ENCODE data around the gene CPLX1.
"Not testable (repeated sequence)": the region's sequence is repeated elsewhere in the genome, so short reads cannot be mapped to it uniquely, and the experiment has no call there.

Gene CPLX1

DNA sequence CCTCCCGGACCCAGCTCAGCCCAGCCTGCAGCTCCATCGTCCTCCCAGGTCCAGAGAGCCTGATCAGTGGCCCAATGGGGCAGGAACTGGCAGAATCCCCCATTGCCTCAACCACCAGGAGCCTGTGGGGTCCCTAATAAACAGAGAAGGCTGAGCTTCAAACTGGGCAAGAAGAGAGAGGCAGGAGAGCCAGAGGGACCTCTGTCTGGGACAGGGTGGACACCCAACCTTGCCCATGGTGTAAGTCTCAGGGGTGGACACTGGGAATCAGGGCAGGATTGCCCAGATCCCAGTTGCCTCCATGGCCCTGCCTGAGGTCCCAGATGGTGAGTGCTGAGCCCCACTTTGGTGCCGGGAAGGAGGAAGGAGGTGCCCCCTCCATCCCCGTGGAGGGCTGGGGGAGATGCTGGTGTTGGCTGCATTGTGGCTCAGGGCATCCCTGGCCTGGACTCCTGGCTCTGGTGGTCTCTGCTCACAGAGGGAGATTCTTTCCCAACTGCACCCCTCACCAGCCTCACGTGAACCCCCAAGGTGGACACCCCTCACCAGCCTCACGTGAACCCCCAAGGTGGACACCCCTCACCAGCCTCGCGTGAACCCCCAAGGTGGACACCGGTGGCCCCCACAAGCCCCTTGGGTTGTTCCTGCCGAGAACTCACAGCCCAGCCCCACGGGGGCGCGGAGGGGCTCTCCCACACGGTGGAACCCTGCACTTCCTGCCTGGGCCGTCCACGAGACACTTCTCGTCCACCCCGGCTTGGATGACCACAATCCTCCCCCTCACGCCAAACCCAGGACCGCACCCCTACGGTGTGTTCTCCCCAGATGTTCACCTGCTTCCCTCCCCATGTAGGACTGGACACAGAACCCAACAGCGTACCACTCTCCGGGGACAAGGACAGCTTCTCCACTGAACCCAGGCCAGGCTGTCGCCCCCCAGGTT, 5.4 kb downstream of the CPLX1 start:
- DNase-seq (ENCODE audit: low spot score), result no peak

DNA sequence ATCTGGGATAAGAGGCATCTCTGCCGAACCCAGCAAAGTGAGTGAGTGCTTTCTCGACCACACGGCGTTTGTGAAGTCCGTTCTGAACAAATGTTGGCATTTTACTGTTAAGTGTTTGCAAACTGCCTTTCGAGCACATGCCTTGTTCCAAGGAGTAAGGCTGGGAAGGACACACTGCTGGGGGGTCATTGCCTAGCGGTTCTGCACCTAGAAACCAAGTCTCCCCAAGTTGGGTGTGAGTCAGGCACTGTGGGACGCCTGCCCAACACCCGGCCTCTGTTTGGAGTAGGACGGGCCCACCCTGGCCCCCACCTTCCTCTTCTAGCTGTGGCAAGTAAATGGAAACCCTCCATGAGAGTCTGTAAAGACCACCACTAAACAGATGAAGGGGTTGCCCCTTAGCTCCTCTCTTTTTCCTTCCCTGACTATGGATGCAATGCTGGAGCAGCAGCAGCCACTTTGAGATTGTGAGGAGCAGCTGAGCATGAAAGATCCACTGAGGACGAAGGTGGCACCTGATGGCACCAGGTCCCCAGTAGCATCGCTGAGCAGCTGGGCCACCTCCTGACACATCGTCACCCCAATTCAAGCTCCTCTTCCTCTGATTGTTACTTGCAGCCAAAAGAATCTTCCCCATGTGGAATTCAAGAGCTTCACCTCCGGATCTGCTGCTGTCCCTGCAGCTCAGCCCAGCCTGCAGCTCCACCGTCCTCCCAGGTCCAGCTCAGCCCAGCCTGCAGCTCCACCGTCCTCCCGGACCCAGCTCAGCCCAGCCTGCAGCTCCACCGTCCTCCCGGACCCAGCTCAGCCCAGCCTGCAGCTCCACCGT, 6.3 kb downstream of the CPLX1 start:
- DNase-seq (ENCODE audit: low spot score), result no peak

DNA sequence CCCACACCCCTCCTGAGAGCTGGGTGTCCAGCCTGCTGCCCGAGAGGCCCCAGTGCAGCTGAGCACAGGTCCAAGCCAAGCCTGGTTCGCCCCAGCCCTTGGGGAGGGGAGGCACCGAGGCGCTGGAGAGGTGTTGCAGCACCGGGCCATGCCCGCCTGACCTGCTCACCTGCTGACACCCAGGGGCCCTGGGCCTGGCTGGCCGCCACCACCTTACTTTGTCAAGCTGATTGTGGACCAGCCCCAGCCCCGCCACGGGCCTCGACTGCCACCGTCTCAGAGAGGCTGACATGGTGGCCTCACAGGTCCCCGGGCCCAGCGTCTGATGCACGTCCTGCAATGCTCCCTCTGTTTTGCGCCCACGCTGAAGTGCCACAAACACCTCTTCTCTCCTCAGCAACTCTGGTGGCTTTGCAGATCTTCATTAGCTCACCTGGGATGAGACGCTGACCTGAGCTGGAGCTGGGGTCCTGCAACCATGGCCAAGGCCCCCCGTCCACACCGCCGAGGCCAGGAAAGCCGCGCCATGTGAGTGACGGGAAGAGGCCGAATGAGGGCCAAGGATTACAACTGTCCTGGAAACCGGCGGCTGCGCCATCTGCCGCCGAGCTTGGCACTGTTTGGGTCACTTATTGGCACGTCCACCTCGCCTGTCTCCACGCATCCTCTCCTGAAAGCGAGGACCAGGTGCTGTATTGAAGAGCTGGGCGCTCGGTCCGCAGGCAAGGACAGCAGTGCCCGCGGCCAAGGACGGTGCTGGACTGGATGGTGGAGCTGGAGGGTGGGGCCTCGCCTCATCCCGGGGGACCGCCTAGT, 7.6 kb downstream of the CPLX1 start:
- DNase-seq (ENCODE audit: low spot score), result no peak

DNA sequence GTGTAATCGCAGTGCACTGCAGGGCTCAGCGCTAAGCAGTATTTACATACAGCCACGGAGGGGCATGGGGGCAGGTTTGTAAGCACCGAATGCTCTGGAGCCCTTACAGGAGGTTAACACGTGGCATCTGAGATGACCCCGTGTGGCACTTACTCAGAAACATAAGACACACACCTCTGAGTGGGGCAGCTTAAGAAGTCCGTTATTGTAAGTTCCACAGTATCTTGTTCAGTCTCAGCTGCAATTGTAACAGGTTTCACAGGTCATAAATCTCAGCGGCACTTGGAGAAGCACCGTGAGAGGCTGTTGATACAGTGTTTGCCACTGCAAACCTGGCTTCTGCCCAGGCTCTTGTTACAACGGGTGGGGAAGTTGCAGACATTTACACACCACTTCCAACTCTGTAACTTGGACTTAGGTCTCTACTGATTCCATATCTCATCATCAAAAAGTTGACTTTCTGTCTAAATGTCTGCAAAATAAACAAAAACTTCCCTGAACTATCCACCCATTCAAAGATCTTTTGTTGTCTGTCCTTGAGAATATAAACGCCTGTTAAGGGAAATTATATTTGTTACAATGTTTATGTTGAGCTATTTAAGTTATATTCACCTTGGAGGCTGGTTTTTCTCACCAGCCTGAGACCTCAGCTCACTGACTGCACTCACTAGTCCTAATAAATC, 10.3 kb downstream of the CPLX1 start:
- DNase-seq (ENCODE audit: low spot score), result no peak

DNA sequence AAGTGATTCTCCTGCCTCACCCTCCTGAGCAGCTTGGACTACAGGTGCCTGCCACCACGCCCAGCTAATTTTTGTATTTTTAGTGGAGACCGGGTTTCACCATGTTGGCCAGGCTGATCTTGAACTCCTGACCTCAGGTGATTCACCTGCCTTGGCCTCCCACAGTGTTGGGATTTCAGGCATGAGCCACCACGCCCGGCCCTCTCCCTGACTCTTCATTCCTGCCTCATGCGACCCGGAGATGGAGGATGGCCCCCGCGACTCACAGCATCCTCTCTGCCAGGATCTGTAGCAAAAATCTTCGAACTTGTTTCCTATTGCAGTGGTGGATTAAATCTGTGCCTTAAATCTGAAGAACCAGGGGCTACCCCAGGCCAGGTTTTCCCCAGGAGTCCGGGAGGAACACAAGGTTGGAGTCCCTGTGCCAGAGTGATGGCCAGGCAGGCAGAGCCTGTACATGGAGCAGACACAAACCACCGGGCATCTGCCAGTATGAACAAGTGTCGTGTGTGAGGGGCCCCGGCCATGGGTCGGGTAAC, 11.5 kb downstream of the CPLX1 start:
- DNase-seq (ENCODE audit: low spot score), result no peak

DNA sequence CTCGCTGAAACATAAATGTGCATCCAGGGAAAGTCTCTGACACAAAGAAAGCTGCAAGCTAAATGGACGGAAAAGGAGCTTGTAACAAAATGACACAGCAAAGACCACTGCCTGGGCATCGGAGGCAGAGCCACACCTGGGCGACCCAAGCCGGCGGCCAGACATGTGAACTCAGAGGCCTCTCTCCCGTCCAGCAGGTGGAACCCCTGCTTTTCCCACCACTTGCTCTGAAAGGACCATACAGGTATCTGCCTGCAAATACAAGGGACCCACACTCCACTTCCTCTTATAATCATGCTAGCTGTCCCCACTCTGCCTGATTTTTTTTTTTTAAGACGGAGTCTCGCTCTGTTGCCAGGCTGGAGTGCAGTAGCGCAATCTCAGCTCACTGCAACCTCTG, 12.0 kb downstream of the CPLX1 start:
- DNase-seq (ENCODE audit: low spot score), result no peak

DNA sequence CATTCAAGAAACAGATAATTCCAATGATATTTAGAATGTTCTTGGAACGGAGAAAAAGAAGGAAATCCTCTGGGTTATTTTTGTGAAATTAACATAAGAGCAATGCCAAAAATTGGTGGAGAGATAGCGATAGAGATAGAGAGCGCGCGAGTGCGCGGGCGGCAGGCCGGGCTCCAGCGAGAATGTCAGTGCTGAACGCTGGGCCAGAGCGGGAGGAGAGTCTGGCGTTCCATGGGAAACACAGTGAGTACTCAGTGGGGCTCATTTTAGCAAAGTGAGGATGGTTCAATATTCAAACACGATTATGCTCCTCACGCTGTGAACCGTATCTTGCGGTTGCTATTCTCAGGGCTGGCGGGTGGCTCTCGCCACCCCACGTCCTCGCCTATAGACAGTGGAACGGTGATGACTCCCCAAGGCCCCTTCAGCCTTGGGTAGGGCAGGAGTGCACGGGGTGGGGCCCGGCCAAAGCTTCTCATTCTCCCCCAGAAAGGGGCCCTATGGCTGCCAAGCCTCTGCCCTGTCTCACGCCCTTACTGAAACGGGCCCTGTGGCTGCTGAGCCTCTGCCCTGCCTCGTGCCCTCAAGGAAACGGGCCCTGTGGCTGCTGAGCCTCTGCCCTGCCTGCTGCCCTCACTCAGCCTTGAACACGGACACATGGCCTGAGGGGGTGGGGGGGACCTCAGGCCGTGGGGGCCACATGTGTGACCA, 16.9 kb downstream of the CPLX1 start:
- DNase-seq (ENCODE audit: low spot score), result no peak

DNA sequence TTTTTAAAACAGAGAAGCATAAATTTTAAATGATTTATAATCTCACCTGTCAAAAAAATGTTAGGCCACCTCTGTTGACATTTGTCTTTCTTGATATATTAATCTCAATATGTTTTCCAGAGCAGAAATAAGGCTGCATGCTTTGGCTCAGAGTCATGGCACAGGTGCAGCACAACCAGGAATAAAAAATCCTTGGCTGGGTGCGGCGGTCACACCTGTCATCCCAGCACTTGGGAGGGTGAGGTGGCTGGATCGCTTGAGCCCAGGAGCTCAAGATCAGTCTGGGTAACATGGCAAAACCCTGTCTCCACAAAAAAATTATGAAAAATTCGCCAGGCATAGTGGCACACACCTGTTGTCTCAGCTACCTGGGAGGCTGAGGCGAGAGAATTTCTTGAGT, 18.1 kb downstream of the CPLX1 start:
- DNase-seq (ENCODE audit: low spot score), result no peak

DNA sequence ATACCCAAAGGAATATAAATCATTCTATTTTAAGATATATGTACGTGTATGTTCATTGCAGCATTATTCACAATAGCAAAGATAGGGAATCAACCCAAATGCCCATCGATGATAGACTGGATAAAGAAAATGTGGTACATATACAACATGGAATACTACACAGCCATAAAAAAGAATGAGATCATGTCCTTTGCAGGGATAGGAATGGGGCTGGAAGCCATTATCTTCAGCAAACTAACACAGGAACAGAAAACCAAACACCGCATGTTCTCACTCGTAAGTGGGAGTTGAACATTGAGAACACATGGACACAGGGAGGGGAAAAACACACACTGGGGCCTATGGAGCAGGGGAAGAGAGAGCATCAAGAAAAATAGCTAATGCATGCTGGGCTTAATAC, 18.9 kb downstream of the CPLX1 start:
- not testable (repeated sequence) for DNase-seq (ENCODE audit: low spot score)

DNA sequence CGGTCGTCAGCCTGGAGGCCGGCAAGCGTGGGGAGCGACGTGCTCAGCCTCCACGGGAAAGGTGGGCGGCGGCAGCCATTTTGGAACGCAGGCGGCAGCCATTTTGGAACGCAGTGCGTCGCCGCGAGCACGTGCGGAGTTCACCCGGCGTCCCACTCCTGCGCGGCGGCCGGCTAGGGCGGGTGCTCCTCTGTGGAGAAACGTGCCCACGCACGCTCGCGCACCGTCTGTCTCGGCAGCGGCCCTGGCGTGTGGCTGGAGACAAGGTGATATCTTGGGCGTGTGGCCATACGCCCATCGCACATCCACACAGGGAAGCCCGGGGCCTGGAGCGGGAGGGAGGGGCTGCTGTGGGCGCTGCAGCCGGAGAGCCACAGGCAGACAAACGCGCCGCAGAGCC, 21.1 kb downstream of the CPLX1 start:
- DNase-seq (ENCODE audit: low spot score), result no peak

DNA sequence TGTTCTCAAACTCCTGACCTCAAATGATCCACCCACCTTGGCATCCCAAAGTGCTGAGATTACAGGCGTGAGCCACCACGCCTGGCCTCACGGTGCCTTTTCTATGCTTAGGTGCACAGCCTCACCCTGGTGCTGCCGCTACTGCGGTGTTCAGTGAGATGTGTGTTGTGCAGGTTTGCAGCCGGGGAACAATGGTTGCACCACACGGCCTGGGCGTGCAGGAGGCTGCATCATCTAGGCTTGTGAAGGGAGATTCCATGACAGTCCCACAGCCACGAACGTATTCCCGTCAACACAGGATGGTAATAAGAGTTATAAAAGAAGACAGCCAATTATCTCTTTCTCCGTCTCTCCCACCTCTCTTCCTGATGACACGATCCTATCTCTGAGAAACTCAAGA, 22.0 kb downstream of the CPLX1 start:
- no peak for DNase-seq (ENCODE audit: low spot score)

DNA sequence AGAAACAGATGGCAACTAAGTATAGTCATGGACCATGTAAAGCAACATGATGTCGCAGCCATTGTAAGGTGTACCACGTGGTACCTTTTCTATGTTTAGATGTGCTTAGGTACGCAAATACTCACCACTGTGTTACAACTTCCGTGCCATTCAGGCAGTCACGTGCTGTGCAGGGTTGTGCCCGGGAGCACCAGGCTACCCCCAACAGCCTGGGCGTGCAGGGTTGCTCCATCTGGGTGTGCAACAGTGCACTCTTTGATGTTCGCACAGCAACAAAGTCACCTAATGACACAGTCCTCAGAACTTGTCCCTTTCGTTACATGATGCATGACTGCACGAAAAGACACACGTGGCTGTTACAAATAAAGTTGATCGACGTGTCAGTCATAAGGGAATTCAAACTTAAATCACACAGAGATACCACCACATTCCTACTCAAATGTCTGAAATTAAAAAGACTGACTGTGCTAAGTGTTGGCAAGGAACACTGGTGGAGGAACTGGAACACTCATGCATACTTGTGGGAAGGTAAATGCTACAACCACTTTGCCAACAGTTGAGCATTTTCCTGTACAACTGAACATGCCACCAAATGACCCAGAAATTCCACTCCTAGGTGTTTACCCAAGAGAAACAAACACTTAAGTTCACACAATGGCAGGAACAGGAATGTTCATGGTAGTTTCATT, 24.3 kb downstream of the CPLX1 start:
- DNase-seq (ENCODE audit: low spot score), result no peak

DNA sequence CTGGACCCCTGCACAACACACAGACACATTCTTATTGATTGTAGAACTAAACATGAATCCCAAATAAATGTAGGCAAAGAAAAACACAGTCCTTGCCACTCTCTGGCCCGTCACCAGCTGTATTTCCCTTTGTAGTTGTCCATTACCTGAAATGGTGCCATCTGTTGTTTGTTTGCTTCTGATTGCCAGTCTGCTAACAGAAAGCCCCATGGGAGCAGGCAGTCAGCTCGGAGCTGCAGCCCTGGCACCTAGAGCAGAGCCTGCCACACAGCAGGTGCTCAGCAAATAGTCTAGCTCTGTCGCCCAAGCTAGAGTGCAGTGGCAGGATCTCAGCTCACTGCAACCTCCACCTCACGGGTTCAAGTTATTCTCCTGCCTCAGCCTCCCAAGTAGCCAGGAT, 28.9 kb downstream of the CPLX1 start:
- DNase-seq (ENCODE audit: low spot score), result no peak

DNA sequence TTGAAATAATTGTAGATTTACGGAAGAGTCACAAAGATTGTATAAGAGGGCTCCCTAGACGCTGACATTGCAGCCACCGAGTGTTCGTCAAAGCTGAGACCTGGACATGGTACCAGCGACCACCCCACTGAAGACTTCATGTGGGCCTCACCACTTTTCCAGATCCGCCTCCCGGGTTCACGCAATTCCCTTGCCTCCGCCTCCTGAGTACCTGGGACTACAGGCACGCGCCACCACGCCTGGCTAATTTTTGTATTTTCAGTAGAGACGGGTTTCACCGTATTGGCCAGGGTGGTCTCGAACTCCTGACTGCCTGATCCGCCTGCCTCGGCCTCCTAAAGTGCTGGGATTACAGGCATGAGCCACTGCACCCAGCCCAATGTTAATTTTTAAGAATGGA, 29.7 kb downstream of the CPLX1 start:
- no peak for DNase-seq (ENCODE audit: low spot score)

DNA sequence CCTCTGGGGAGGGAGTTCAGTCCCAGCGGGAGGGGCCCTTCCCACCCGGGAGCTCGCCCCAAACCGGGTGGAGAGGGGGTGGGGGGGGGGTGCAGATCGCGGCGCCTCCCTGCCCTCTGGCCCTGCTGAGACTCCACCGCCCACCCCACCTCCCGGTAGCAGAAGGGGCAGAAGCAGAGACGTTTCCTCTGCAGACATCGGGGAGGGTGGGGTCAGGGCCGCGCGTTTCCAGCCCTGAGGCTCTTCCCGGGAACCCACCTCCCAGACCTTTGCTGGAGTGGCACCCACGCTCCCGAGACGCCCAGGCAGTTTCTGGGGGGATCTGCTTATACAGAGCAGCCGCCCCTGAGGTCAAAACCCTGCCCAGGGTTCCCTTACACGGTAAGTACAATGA, 30.2 kb downstream of the CPLX1 start:
- no peak for DNase-seq (ENCODE audit: low spot score)

DNA sequence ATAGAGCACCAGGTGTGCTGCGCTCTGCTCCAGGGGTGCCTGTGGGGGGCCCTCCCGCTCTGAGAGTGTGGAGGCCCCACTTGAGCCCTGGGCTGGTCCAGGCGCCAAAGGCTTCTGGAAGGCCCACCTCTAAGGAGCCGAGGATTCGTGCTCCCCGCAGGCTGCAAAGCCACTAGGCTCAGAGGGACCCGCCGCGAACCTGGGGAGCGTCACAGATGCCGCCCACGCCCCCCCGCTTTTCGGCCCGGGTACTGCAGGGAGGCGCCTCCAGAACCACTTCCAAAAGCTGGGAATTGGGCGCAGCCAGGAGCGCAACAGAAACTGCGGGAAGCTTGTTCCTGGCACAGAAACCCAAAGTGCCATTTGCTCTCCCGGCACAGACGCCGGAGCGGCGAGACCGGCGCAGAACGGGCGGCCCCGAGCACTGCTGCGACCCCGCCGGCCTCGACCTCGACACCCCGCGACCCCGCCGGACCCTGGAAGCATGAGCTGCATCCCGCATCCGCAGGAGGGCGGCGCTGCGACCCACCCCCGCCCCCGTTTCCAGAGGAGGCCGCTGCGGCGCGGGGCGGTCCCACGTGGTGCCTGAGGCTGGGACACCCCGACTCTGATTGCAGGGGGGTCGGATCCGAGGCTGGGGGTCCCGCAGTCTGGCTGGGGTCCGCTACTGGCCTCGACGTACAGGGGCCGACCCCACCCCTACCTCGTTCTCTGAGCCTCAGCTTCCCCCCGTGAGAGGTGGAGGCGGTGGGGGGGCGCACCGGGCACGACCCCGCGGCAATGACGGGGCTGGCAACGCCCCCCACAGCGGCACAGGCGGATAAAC, 30.8 kb downstream of the CPLX1 start:
- no peak for DNase-seq (ENCODE audit: low spot score)

DNA sequence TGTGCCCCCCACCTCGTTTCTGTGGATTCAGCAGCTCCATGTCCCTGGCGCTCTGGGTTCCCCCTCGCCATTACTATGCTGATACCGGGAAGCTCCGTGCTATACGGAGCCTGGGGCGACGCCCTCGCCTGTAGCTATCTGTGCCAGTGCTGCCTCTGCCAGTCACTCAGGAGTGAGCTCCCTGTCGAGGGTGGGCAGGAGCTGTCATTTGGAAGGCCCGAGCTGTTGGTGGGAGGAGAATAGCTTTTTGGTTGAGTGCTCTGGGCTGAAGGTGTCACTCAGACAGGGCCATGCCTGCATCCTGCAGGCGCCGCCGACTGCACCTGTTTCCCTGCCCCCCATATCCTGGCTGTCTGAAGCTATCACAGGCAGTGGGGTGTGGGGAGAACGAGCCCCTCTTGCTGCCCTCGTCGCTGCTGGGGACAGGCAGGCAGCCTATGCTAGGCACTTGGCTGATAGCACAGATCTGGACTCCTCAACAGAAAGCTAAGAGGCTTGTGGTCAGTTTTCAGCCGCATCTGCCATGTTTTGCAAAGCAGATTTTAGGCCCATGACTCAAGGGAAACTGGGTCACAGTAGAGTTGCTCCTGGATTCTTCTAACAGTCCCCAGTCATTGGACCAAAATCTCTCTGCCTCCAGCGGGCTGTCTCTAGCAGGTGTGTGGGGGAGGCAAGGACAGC, 31.8 kb downstream of the CPLX1 start:
- no peak for DNase-seq (ENCODE audit: low spot score)
